ENCODE results near the gene POLR3G. TPM values are rescaled to one million over a fixed set of nuclear protein-coding genes. Genes with fewer than 3 reads are reported as not detected.

Gene POLR3G
- total RNA-seq, 1 donor from 2014 or later: 28.4 TPM

- TF ChIP-seq CTCF (conservative IDR thresholded peaks at IDR 0.05; ENCODE audit: low read depth, low read length): no peak
- no peak for DNase-seq (ENCODE audit: low read depth)
- H3K4me3 ChIP-seq (ENCODE audit: low read depth, low read length): no peak overlapping the region
Observed at GRCh38 chr5:90494043-90494442, 19.4 kb downstream of the POLR3G start.

- no peak for DNase-seq (ENCODE audit: low read depth)
- no peak overlapping the region for H3K4me3 ChIP-seq (ENCODE audit: low read depth, low read length)
- no peak for TF ChIP-seq CTCF (conservative IDR thresholded peaks at IDR 0.05; ENCODE audit: low read depth, low read length)
Observed at GRCh38 chr5:90495146-90495545, 20.5 kb downstream of the POLR3G start.

- TF ChIP-seq CTCF (conservative IDR thresholded peaks at IDR 0.05; ENCODE audit: low read depth, low read length): no peak
- DNase-seq (ENCODE audit: low read depth): no peak
- H3K4me3 ChIP-seq (ENCODE audit: low read depth, low read length): no peak overlapping the region
Observed at GRCh38 chr5:90503596-90503995, 28.9 kb downstream of the POLR3G start.

DNA sequence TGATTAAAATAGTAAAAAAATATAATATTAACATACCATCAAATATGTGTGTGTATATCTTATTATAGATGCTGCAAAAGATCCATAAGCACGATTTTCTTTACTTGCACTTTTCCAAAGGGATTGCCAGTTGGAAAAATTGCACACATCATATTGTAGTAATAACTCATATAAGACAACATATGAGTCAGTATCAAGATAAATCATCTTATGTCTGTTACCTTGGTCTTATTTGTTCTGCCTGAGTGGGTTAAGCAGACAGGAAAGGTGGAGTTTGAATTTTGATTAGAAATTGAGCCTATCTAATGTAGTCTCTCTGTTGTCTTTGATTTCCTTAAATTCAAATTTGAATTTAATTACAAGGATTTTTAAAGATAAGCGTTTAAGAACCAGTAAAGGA lies 30.1 kb downstream of the POLR3G start:
- DNase-seq (ENCODE audit: low read depth): no peak
- TF ChIP-seq CTCF (conservative IDR thresholded peaks at IDR 0.05; ENCODE audit: low read depth, low read length): no peak
- H3K4me3 ChIP-seq (ENCODE audit: low read depth, low read length): no peak overlapping the region

DNA sequence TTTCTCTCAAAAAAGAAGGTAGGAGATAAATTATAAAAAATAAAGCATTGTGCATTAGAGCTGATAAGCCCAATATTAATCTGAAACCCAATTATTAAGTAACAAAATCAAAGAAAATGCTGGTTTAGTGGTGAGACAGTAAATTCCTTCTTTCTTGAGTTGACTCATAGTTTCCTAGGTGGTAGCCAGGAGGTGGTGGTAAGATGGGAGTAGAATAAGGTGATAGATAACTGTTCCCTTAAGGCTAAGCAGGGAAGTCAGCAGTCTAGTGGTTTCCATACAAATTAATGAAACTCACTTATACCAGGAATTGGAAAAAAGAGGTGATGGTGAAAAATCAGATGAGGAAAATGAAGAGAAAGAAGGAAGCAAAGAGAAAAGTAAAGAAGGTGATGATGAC lies 31.6 kb downstream of the POLR3G start:
- H3K4me3 ChIP-seq (ENCODE audit: low read depth, low read length): no peak overlapping the region
- no peak for TF ChIP-seq CTCF (conservative IDR thresholded peaks at IDR 0.05; ENCODE audit: low read depth, low read length)
- DNase-seq (ENCODE audit: low read depth): no peak

- DNase-seq (ENCODE audit: low read depth): no peak
- no peak overlapping the region for H3K4me3 ChIP-seq (ENCODE audit: low read depth, low read length)
- no peak for TF ChIP-seq CTCF (conservative IDR thresholded peaks at IDR 0.05; ENCODE audit: low read depth, low read length)
Observed at GRCh38 chr5:90510438-90510837, 35.8 kb downstream of the POLR3G start.

DNA sequence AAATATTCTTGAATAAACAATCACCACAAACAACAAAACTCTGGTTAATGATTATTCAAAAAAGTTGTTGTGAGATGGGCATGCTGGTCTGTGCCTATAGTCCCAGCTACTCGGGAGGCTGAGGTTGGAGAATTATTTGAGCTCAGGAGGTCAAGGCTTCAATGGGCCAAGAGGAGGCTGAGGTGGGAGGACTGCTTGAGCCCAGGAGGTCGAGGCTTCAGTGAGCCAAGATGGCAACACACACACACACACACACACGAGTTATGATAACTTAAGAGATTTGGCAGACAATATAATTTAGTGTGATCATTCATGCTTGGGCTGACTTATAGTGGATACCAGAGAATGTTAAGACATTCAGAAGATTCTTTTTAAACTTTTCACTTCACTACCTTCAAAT lies 39.9 kb downstream of the POLR3G start:
- H3K4me3 ChIP-seq (ENCODE audit: low read depth, low read length): no peak overlapping the region
- DNase-seq (ENCODE audit: low read depth): no peak
- TF ChIP-seq CTCF (conservative IDR thresholded peaks at IDR 0.05; ENCODE audit: low read depth, low read length): no peak
